SK-N-SH (cell line): Measurements from ENCODE around the gene AFF3.

ENCODE experiments used
- CTCF ChIP-seq: fragments of 200-600 bp; sonication (generic); IDR thresholded peaks from 2 replicates; pipeline ENCODE4 v1.6.1; 2017; ENCODE audit warnings: antibody characterized with exemption, mild to moderate bottlenecking, moderate library complexity
- EZH2phosphoT487 ChIP-seq: fragments of 200-600 bp; sonication (generic); IDR thresholded peaks from 2 replicates; pipeline ENCODE4 v1.6.1; 2017; ENCODE audit warnings: low read depth, mixed run types, mild to moderate bottlenecking, antibody characterized with exemption, moderate library complexity, borderline replicate concordance
- JUND ChIP-seq: IDR thresholded peaks from 2 replicates; pipeline ENCODE4 v1.4.0; 2012
- POLR2AphosphoS5 ChIP-seq: IDR thresholded peaks from 2 replicates; pipeline ENCODE4 v1.6.1; 2012; ENCODE audit warnings: low read depth, low read length
- RAD21 ChIP-seq: IDR thresholded peaks from 2 replicates; pipeline ENCODE4 v1.6.1; 2012; ENCODE audit warnings: mild to moderate bottlenecking, low read length
- SMC3 ChIP-seq: IDR thresholded peaks from 2 replicates; pipeline ENCODE4 v1.6.1; 2012; ENCODE audit warnings: low read depth, low read length, improper control_type of control experiment
- TAF1 ChIP-seq: IDR thresholded peaks from 2 replicates; pipeline ENCODE4 v1.6.1; 2012; ENCODE audit warnings: low read depth, mild to moderate bottlenecking, low read length, moderate library complexity, borderline replicate concordance
- YY1 ChIP-seq: IDR thresholded peaks from 2 replicates; pipeline ENCODE4 v1.4.0; 2012; ENCODE audit warnings: low read depth, mild to moderate bottlenecking
- ZBTB33 ChIP-seq: IDR thresholded peaks from 2 replicates; pipeline ENCODE4 v1.4.0; 2012; ENCODE audit warnings: low read depth, borderline replicate concordance
- TF ChIP-seq, protein P1 (sequence below): IDR thresholded peaks from 2 replicates; pipeline ENCODE4 v1.4.0; 2012; ENCODE audit warnings: low read depth, borderline replicate concordance
- TF ChIP-seq, protein P2 (sequence below): IDR thresholded peaks from 2 replicates; pipeline ENCODE4 v1.6.1; 2012; ENCODE audit warnings: mild to moderate bottlenecking, low read depth, low read length, moderate library complexity

DNA sequence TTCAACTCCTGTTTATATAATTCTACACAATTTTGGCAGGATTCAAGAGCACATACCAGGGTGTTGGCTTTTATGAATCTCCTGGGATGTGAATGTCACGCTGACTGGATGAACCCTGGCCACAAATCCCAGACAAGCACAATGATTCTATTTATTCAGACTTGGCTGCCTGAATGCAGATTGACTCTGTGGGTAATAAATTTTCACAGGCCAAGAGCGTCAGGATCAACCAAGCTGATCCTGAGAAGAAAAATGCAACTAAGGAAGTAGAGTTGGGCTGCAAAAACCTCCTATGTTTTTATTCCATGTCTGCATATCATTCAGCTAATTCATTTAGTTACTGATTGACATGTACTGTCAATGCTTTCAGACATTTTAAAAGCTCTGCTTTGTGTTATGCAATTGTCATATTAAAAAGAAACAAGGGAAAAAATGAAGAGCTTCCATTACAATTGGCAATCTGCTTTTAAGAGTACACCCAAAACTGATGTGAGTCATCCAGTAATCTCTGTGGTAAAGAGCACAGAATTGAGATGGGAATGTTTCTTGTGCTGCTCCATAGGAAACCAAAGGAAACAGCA is 479.5 kb downstream of the AFF3 start:
- TF ChIP-seq CTCF (no peak), POLR2AphosphoS5 (no peak), YY1 (no peak), TAF1 (no peak), RAD21 (no peak), SMC3 (no peak), EZH2phosphoT487 (no peak), ZBTB33 (no peak), JUND (no peak; the same call in 1 of the 2 replicates)
- TF ChIP-seq, protein P1, sequence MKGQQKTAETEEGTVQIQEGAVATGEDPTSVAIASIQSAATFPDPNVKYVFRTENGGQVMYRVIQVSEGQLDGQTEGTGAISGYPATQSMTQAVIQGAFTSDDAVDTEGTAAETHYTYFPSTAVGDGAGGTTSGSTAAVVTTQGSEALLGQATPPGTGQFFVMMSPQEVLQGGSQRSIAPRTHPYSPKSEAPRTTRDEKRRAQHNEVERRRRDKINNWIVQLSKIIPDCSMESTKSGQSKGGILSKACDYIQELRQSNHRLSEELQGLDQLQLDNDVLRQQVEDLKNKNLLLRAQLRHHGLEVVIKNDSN = no peak
- TF ChIP-seq, protein P2, sequence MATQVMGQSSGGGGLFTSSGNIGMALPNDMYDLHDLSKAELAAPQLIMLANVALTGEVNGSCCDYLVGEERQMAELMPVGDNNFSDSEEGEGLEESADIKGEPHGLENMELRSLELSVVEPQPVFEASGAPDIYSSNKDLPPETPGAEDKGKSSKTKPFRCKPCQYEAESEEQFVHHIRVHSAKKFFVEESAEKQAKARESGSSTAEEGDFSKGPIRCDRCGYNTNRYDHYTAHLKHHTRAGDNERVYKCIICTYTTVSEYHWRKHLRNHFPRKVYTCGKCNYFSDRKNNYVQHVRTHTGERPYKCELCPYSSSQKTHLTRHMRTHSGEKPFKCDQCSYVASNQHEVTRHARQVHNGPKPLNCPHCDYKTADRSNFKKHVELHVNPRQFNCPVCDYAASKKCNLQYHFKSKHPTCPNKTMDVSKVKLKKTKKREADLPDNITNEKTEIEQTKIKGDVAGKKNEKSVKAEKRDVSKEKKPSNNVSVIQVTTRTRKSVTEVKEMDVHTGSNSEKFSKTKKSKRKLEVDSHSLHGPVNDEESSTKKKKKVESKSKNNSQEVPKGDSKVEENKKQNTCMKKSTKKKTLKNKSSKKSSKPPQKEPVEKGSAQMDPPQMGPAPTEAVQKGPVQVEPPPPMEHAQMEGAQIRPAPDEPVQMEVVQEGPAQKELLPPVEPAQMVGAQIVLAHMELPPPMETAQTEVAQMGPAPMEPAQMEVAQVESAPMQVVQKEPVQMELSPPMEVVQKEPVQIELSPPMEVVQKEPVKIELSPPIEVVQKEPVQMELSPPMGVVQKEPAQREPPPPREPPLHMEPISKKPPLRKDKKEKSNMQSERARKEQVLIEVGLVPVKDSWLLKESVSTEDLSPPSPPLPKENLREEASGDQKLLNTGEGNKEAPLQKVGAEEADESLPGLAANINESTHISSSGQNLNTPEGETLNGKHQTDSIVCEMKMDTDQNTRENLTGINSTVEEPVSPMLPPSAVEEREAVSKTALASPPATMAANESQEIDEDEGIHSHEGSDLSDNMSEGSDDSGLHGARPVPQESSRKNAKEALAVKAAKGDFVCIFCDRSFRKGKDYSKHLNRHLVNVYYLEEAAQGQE = no peak
